ENCODE results near the gene MAN2B2.
"Not testable (repeated sequence)": the region's sequence is repeated elsewhere in the genome, so short reads cannot be mapped to it uniquely, and the experiment has no call there.

The MAN2B2 gene

DNA sequence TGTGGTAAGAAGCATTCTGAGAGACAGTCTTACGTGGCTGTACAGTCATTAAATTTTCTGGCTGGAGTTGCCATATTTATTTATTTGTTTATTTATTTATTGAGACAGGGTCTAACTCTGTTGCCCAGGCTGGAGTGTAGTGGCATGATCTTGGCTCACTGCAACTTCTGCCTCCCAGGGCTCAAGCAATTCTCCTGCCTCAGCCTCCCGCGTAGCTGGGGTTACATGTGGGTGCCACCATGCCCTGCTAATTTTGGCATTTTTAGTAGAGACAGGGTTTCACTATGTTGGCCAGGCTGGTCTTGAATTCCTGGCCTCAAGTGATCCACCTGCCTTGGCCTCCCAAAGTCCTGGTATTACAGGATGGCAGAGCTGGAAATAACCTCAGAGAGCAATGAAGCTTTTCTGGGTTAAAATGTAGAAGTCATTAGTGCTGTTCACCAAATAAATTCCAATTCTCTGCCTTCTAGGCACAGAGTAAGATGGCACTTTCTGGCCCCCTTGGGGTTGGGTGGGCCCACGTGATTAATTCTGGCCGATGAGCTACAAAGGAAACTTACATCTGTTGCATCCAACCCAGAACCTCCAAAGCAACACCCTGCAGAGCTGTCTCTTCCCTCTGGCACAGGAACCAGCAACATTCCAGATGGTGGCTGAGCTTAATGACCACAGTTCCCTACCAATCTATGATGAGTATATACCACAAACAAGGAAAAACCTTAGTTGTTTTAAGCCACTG, 70.0 kb downstream of the MAN2B2 start:
- DNase-seq: no peak

DNA sequence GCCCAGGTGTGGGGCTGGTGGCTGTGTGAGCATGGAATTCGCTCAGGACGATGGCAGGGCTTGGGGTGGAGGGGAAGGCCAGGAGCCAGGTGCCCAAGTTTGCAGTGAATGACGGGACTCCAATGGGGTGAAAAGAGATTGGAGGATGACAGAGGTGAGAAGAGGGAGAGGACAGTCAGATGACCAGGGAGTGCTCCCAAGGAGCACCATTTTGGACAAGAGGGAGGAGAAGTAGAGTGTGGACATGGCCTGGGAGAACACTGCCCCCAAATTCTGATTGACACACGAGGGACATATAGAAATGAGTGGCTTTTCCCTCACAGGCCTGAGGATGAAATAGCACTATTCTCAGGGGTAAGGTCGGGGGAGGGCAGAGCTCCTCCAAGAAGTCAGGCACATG, 72.2 kb downstream of the MAN2B2 start:
- DNase-seq: no peak

DNA sequence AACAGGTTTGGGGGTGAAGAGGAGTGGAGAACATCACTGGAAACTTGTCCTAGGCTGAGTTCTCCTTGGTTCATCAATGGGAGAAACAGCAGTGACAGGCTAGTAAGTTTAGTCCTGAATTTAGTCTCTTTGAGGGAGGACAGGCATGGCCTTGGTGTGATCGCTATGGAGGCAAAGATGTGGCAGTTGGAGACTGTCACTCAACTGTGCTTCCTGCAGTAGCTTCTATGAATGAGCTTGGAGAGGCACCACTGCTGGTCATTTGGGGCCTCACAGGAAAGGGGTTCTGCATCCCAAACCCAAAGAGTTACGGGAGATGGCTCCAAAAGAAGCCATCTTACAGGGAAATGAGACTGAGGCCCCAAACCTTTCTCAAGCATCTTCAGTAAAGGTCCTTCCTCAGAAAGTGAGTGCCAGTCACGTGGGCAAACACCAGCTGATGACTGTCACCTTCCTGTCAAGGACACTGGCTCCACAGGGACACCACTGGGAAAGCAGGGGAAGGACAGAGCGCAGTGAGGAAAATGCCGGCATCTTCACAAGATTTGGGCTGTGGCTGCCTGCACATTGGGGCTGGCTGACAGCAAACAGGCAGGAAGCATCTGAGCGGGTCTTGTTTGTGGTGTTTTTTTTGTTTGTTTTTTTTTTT, 72.7 kb downstream of the MAN2B2 start:
- no peak for DNase-seq

- DNase-seq: no peak
Observed at GRCh38 chr4:6649216-6649615, 74.2 kb downstream of the MAN2B2 start.

DNA sequence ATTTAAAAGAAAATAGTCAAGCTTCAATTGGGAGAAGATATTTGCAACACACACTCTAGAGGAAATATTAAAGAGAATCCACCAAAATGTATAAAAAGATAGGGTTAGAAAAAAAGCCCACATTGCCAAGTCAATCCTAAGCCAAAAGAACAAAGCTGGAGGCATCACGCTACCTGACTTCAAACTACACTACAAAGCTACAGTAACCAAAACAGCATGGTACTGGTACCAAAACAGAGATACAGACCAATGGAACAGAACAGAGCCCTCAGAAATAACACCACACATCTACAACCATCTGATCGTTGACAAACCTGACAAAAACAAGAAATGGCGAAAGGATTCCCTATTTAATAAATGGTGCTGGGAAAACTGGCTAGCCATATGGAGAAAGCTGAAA, 79.2 kb downstream of the MAN2B2 start:
- not testable (repeated sequence) for DNase-seq

GRCh38 chr4:6655291-6655690, 80.3 kb downstream of the MAN2B2 start:
- not testable (repeated sequence) for DNase-seq

- peak; percentile 53 for DNase-seq
Observed at GRCh38 chr4:6655924-6656323, 80.9 kb downstream of the MAN2B2 start.

GRCh38 chr4:6657242-6658208, 82.5 kb downstream of the MAN2B2 start:
- no peak for DNase-seq

DNA sequence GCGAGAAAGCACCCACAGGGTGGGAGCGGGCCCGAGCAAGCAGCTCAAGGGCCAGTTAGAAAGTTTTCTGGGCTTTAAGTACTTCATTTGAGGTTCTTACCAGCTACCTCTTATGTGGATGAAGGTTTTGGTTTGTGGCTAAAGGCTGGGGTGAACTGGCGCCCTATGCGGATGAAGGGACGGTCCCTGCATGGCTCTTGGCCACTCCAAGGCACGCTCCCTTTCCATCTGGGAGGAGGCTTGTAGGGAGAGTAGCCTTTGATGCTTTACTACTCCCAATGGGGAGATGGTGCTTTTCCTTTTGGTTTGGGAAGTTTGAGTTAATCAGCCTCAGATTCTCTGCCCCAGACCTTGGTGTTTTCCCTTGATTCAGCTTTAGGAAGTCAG, 83.2 kb downstream of the MAN2B2 start:
- no peak for DNase-seq

- DNase-seq: peak; percentile 50
Observed at GRCh38 chr4:6658597-6659075, 83.6 kb downstream of the MAN2B2 start.

GRCh38 chr4:6659897-6660296, 84.9 kb downstream of the MAN2B2 start:
- no peak for DNase-seq

DNA sequence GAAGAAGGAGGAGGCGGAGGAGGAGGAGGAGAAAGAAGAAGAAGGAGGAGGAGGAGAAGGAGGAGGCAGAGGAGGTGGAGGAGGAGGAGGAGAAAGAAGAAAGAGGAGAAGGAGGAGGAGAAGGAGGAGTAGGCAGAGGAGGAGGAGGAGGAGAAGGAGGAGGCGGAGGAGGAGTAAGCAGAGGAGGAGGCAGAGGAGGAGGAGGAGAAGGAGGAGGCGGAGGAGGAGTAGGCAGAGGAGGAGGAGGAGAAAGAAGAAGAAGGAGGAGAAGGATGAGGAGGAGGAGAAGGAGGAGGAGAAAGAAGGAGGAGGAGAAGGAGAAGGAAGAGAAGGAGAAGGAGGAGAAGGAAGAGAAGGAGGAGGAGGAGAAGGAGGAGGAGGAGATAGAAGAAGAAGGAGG, 85.4 kb downstream of the MAN2B2 start:
- no peak for DNase-seq

DNA sequence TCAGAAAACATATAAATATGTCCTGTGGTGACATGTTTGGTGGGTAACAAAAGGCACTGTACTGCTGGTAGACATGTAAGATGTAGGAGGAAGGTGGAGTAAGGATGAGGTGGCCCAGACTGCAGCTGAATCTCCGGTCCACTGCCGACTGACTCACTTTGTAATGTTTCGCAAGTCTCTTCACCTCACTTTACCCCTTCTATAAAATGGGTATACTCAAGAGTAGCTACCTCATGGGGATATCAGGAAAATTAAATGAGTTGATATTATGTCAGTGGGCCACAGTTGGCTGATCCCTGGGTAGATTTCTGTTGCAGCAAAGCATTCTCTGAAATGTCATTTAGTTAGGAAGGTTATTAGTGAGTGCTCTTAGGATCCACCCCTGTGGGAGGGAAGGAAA, 87.6 kb downstream of the MAN2B2 start:
- DNase-seq: no peak

GRCh38 chr4:6663596-6664393, 88.8 kb downstream of the MAN2B2 start:
- no peak for DNase-seq

- DNase-seq: no peak
Observed at GRCh38 chr4:6665320-6665654, 90.3 kb downstream of the MAN2B2 start.

- no peak for DNase-seq
Observed at GRCh38 chr4:6668391-6668790, 93.4 kb downstream of the MAN2B2 start.

- DNase-seq: no peak
Observed at GRCh38 chr4:6671648-6672047, 96.7 kb downstream of the MAN2B2 start.

- DNase-seq: no peak
Observed at GRCh38 chr4:6672131-6672530, 97.1 kb downstream of the MAN2B2 start.

GRCh38 chr4:6672541-6673190, 97.7 kb downstream of the MAN2B2 start:
- not testable (repeated sequence) for DNase-seq
